HL-60 (cell line): ENCODE data around the gene JMJD4.

Experiments used
- DNase-seq, 2 experiments: peaks; one replicate each; pipeline ENCODE4 v3.0.0-alpha.2; 2010 to 2020; ENCODE audit warnings: low read depth in 1 of 2, low spot score in 1 of 2
- H3K27ac ChIP-seq: fragments of 250-450 bp; sonication (Bioruptor Pico); replicated peaks from 2 replicates; pipeline ENCODE4 v1.5.1; 2020; ENCODE audit warnings: mild to moderate bottlenecking, moderate library complexity
- H3K27me3 ChIP-seq: fragments of 250-450 bp; sonication (Bioruptor Pico); 2 replicates; pipeline ENCODE4 v1.5.1; 2021; ENCODE audit warnings: mild to moderate bottlenecking, moderate library complexity; ENCODE audit not compliant: insufficient read depth, poor library complexity, severe bottlenecking
- H3K4me3 ChIP-seq: replicated peaks from 2 replicates; pipeline ENCODE4 v1.5.1; 2011; ENCODE audit warnings: mild to moderate bottlenecking, control low read depth, low read length; ENCODE audit not compliant: insufficient read depth
- GABPA ChIP-seq: IDR thresholded peaks from 2 replicates; pipeline ENCODE4 v1.6.1; 2012; ENCODE audit warnings: low read depth
- POLR2AphosphoS5 ChIP-seq: IDR thresholded peaks from 2 replicates; pipeline ENCODE4 v1.6.1; 2012; ENCODE audit warnings: low read depth
- REST ChIP-seq: IDR thresholded peaks from 2 replicates; pipeline ENCODE4 v1.6.1; 2012; ENCODE audit warnings: low read depth; ENCODE audit not compliant: insufficient replicate concordance
- SPI1 ChIP-seq: IDR thresholded peaks from 2 replicates; pipeline ENCODE4 v1.6.1; 2012; ENCODE audit warnings: low read depth, mild to moderate bottlenecking, borderline replicate concordance
- TF ChIP-seq, protein P1 (sequence below): IDR thresholded peaks from one replicate; pipeline ENCODE4 v1.5.1; 2011; ENCODE audit warnings: low read length, control low read depth, inconsistent platforms; ENCODE audit not compliant: insufficient read depth

JMJD4 gene

GRCh38 chr1:227774051-227774731 lies 39.1 kb upstream of the JMJD4 start:
- Histone ChIP-seq H3K27me3 (no peaks in the 10 kb centered on the region), H3K4me3 (no peak overlapping the region), H3K27ac (no peak overlapping the region)
- TF ChIP-seq REST = no peak
- TF ChIP-seq GABPA = no peak
- TF ChIP-seq, protein P1, sequence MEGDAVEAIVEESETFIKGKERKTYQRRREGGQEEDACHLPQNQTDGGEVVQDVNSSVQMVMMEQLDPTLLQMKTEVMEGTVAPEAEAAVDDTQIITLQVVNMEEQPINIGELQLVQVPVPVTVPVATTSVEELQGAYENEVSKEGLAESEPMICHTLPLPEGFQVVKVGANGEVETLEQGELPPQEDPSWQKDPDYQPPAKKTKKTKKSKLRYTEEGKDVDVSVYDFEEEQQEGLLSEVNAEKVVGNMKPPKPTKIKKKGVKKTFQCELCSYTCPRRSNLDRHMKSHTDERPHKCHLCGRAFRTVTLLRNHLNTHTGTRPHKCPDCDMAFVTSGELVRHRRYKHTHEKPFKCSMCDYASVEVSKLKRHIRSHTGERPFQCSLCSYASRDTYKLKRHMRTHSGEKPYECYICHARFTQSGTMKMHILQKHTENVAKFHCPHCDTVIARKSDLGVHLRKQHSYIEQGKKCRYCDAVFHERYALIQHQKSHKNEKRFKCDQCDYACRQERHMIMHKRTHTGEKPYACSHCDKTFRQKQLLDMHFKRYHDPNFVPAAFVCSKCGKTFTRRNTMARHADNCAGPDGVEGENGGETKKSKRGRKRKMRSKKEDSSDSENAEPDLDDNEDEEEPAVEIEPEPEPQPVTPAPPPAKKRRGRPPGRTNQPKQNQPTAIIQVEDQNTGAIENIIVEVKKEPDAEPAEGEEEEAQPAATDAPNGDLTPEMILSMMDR = no peak
- TF ChIP-seq POLR2AphosphoS5 = no peak
- no peak; the same call in 1 of the 2 replicates for TF ChIP-seq SPI1
- DNase-seq = peak; percentile 18 to 27

GRCh38 chr1:227773558-227773957 lies 38.5 kb upstream of the JMJD4 start:
- no peak for TF ChIP-seq POLR2AphosphoS5
- TF ChIP-seq GABPA = no peak
- TF ChIP-seq REST = no peak
- no peak for TF ChIP-seq SPI1
- TF ChIP-seq, protein P1 = no peak
- H3K27me3 ChIP-seq = no peaks in the 10 kb centered on the region
- no peak overlapping the region for H3K4me3 ChIP-seq
- no peak overlapping the region for H3K27ac ChIP-seq
- DNase-seq = no peak

- Histone ChIP-seq H3K4me3 (no peak overlapping the region), H3K27me3 (no peaks in the 10 kb centered on the region), H3K27ac (no peak overlapping the region)
- DNase-seq = no peak
- TF ChIP-seq, protein P1 = no peak
- no peak for TF ChIP-seq POLR2AphosphoS5
- TF ChIP-seq SPI1 = no peak
- no peak for TF ChIP-seq GABPA
- no peak for TF ChIP-seq REST
These were observed 36.7 kb upstream of the JMJD4 start for GRCh38 chr1:227771771-227772170.
